SK-N-SH (cell line): ENCODE results near the gene LTBP1. TPM values are rescaled to one million over a fixed set of nuclear protein-coding genes. Genes with fewer than 3 reads are reported as not detected.

Experiments
- CTCF ChIA-PET: fragments of 300-600, 350-600 bp; formaldehyde crosslinking; extraction: SDS; loops from one replicate; lab custom pipeline; 2021; lab: Yijun Ruan, JAX
- POLR2A ChIA-PET: fragments of 350-600 bp; sonication (Branson Sonifier 250); formaldehyde crosslinking; extraction: SDS; loops from one replicate; lab custom pipeline; 2020; ENCODE audit warnings: antibody characterized with exemption, inconsistent platforms; lab: Yijun Ruan, JAX
- DNase-seq: peaks from one replicate; pipeline ENCODE4 v3.0.0; 2012
- H2AFZ ChIP-seq: fragments of 200-600 bp; sonication (generic); 2 replicates; pipeline ENCODE4 v1.8.1; 2016; ENCODE audit warnings: antibody characterized with exemption, mild to moderate bottlenecking, low read depth
- H3F3A ChIP-seq: fragments of 200-600 bp; sonication (generic); replicated peaks from 2 replicates; pipeline ENCODE3; 2016; ENCODE audit warnings: antibody characterized with exemption, mild to moderate bottlenecking; ENCODE audit not compliant: insufficient read depth
- H3K27ac ChIP-seq, 2 experiments: fragments of 200-500 bp in 1 of 2; fragments of 200-600 bp in 1 of 2; sonication (Bioruptor generic) in 1 of 2; sonication (generic), shearing (Covaris generic) in 1 of 2; 2 replicates each; pipeline versions ENCODE4 v1.5.1 to v1.6.1; 2014 to 2016; ENCODE audit warnings: low read depth in 2 of 2, inconsistent platforms in 1 of 2, low read length in 1 of 2, mild to moderate bottlenecking in 1 of 2, mixed read lengths in 1 of 2
- H3K27me3 ChIP-seq: fragments of 200-600 bp; sonication (generic), shearing (Covaris generic); 2 replicates; pipeline ENCODE4 v1.6.1; 2016; ENCODE audit warnings: mixed run types; ENCODE audit not compliant: insufficient read depth
- H3K36me3 ChIP-seq, 2 experiments: fragments of 200-500 bp in 1 of 2; fragments of 200-600 bp in 1 of 2; sonication (Bioruptor generic) in 1 of 2; sonication (generic) in 1 of 2; replicated peaks in 1 of 2; 2 replicates each; pipeline versions ENCODE3 to v1.5.1; 2014 to 2016; ENCODE audit warnings: low read length in 1 of 2, mild to moderate bottlenecking in 1 of 2; ENCODE audit not compliant: insufficient read depth in 2 of 2, control insufficient read depth in 1 of 2
- H3K4me1 ChIP-seq, 2 experiments: fragments of 200-500 bp in 1 of 2; fragments of 200-600 bp in 1 of 2; sonication (Bioruptor generic) in 1 of 2; sonication (generic), shearing (Covaris generic) in 1 of 2; 2 replicates each; pipeline versions ENCODE4 v1.5.1 to v1.6.1; 2014 to 2016; ENCODE audit warnings: low read depth in 1 of 2, low read length in 1 of 2, mixed run types in 1 of 2; ENCODE audit not compliant: insufficient read depth in 2 of 2, control insufficient read depth in 1 of 2
- H3K4me2 ChIP-seq: fragments of 200-600 bp; sonication (generic), shearing (Covaris generic); 2 replicates; pipeline ENCODE4 v1.6.1; 2017; ENCODE audit warnings: mixed run types
- H3K4me3 ChIP-seq, 2 experiments: fragments of 200-500 bp in 1 of 2; fragments of 200-600 bp in 1 of 2; sonication (Bioruptor generic) in 1 of 2; sonication (generic), shearing (Covaris generic) in 1 of 2; 2 replicates each; pipeline versions ENCODE4 v1.5.1 to v1.8.1; 2014 to 2016; ENCODE audit warnings: low read depth in 2 of 2, inconsistent platforms in 1 of 2, low read length in 1 of 2, mild to moderate bottlenecking in 1 of 2, mixed read lengths in 1 of 2, moderate library complexity in 1 of 2
- H3K79me2 ChIP-seq: fragments of 200-600 bp; sonication (generic); 2 replicates; pipeline ENCODE4 v1.8.1; 2017; ENCODE audit warnings: mild to moderate bottlenecking; ENCODE audit not compliant: insufficient read depth
- H3K9ac ChIP-seq: fragments of 200-600 bp; sonication (generic); 2 replicates; pipeline ENCODE4 v1.6.1; 2017; ENCODE audit warnings: mixed run types
- H3K9me2 ChIP-seq: fragments of 200-600 bp; sonication (generic); 2 replicates; pipeline ENCODE4 v1.6.1; 2017; ENCODE audit warnings: mixed run types
- H3K9me3 ChIP-seq: fragments of 200-600 bp; sonication (generic); 2 replicates; pipeline ENCODE4 v1.6.1; 2017; ENCODE audit warnings: mixed run types, mild to moderate bottlenecking, moderate library complexity
- H4K20me1 ChIP-seq: fragments of 200-600 bp; sonication (generic); 2 replicates; pipeline ENCODE4 v1.6.1; 2017; ENCODE audit warnings: mild to moderate bottlenecking, mixed run types; ENCODE audit not compliant: insufficient read depth
- CHD2 ChIP-seq: fragments of 150-350 bp; IDR thresholded peaks from 2 replicates; pipeline ENCODE4 v1.6.1; 2018; ENCODE audit warnings: low read length; ENCODE audit not compliant: partially characterized antibody
- ELF1 ChIP-seq: IDR thresholded peaks from 2 replicates; pipeline ENCODE4 v1.4.0; 2012
- EZH2phosphoT487 ChIP-seq: fragments of 200-600 bp; sonication (generic); IDR thresholded peaks from 2 replicates; pipeline ENCODE4 v1.6.1; 2017; ENCODE audit warnings: low read depth, mixed run types, mild to moderate bottlenecking, antibody characterized with exemption, moderate library complexity, borderline replicate concordance
- FOSL2 ChIP-seq: IDR thresholded peaks from 2 replicates; pipeline ENCODE4 v1.4.0; 2012; ENCODE audit warnings: low read depth, mild to moderate bottlenecking, moderate library complexity, borderline replicate concordance
- FOXJ3 ChIP-seq: sonication (generic); formaldehyde crosslinking; IDR thresholded peaks from 2 replicates; pipeline ENCODE4 v1.5.1; 2020; ENCODE audit warnings: mild to moderate bottlenecking, missing genetic modification reagents
- GABPA ChIP-seq: IDR thresholded peaks from 2 replicates; pipeline ENCODE4 v1.4.0; 2012; ENCODE audit warnings: low read depth, mild to moderate bottlenecking
- GATA2 ChIP-seq: sonication (generic); formaldehyde crosslinking; IDR thresholded peaks from 2 replicates; pipeline ENCODE4 v1.5.0; 2020; ENCODE audit warnings: mild to moderate bottlenecking, missing genetic modification reagents
- IRF3 ChIP-seq: fragments of 150-350 bp; IDR thresholded peaks from 2 replicates; pipeline ENCODE4 v1.6.1; 2016; ENCODE audit warnings: mild to moderate bottlenecking, low read depth, low read length
- JUND ChIP-seq: IDR thresholded peaks from 2 replicates; pipeline ENCODE4 v1.4.0; 2012
- MEF2A ChIP-seq: IDR thresholded peaks from 2 replicates; pipeline ENCODE4 v1.4.0; 2012; ENCODE audit warnings: low read depth, borderline replicate concordance
- MXI1 ChIP-seq: IDR thresholded peaks from 2 replicates; pipeline ENCODE4 v1.6.1; 2012; ENCODE audit warnings: mild to moderate bottlenecking, low read depth, low read length, improper control_type of control experiment
- NFIC ChIP-seq: IDR thresholded peaks from 2 replicates; pipeline ENCODE4 v1.4.0; 2012; ENCODE audit warnings: borderline replicate concordance
- POLR2AphosphoS5 ChIP-seq: IDR thresholded peaks from 2 replicates; pipeline ENCODE4 v1.6.1; 2012; ENCODE audit warnings: low read depth, low read length
- REST ChIP-seq: IDR thresholded peaks from 2 replicates; pipeline ENCODE4 v1.6.1; 2012; ENCODE audit warnings: mild to moderate bottlenecking, low read depth, low read length, moderate library complexity
- RFX5 ChIP-seq: IDR thresholded peaks from 2 replicates; pipeline ENCODE4 v1.6.1; 2012; ENCODE audit warnings: mild to moderate bottlenecking, improper control_type of control experiment, low read length
- RXRA ChIP-seq: IDR thresholded peaks from 2 replicates; pipeline ENCODE4 v1.4.0; 2012; ENCODE audit warnings: low read depth, mild to moderate bottlenecking, borderline replicate concordance
- TAF1 ChIP-seq: IDR thresholded peaks from 2 replicates; pipeline ENCODE4 v1.6.1; 2012; ENCODE audit warnings: low read depth, mild to moderate bottlenecking, low read length, moderate library complexity, borderline replicate concordance
- TEAD4 ChIP-seq: IDR thresholded peaks from 2 replicates; pipeline ENCODE4 v1.4.0; 2012; ENCODE audit warnings: mild to moderate bottlenecking, borderline replicate concordance; ENCODE audit not compliant: insufficient read depth
- USF1 ChIP-seq: IDR thresholded peaks from 2 replicates; pipeline ENCODE4 v1.4.0; 2012; ENCODE audit warnings: low read depth, borderline replicate concordance
- ZBTB33 ChIP-seq: IDR thresholded peaks from 2 replicates; pipeline ENCODE4 v1.4.0; 2012; ENCODE audit warnings: low read depth, borderline replicate concordance
- WGBS: methylation state at CpG from one replicate; pipeline ENCODE4 v1.1.6; 2017; ENCODE audit warnings: low lambda C conversion rate; 5-methylcytosine and 5-hydroxymethylcytosine counted together
- polyA plus RNA-seq, 3 experiments: library from polyadenylated mRNA; depleted of rRNA; stranded (reverse); fragments of >200 nt; gene quantifications; 2 replicates each; pipeline ENCODE4 v1.2.3, GENCODE V29; 2012

Gene LTBP1
- polyA plus RNA-seq, 1 of the 3 experiments (the other 2 are of a cell fraction): 467 TPM

- H3K79me2 ChIP-seq: no peaks in the 10 kb centered on the region
- no peaks in the 10 kb centered on the region for H3K36me3 ChIP-seq
- no peaks in the 10 kb centered on the region for H3K9me2 ChIP-seq
- no peaks in the 10 kb centered on the region for H3K9me3 ChIP-seq
- H3K4me3 ChIP-seq: peak overlapping the region in 1 of 2 experiments; percentile 12; a peak in 1 of 4 replicates
- H3K9ac ChIP-seq: no peak overlapping the region
- H3K4me1 ChIP-seq: no peaks in the 10 kb centered on the region
- ChIA-PET POLR2A (no interaction called here), CTCF (interaction anchor here (1.1 kb wide), 1 partner anchor 553 kb away, joined by 3 read pairs; no protein-coding TSS in a partner anchor)
- no peaks in the 10 kb centered on the region for H3F3A ChIP-seq
- H2AFZ ChIP-seq: no peak overlapping the region
- no peak overlapping the region; the same call in 1 of the 2 replicates for H3K4me2 ChIP-seq
- H4K20me1 ChIP-seq: no peaks in the 10 kb centered on the region
- DNase-seq: no peak
- no peak for TF ChIP-seq TAF1
- no peak for TF ChIP-seq FOSL2
- no peak for TF ChIP-seq EZH2phosphoT487
- no peak for TF ChIP-seq REST
- no peak for TF ChIP-seq ELF1
- no peak for TF ChIP-seq MXI1
- TF ChIP-seq RFX5: no peak
- no peak for TF ChIP-seq TEAD4
- TF ChIP-seq JUND: no peak
- no peak for TF ChIP-seq ZBTB33
- no peak for TF ChIP-seq IRF3
- no peak for TF ChIP-seq NFIC
- no peak for TF ChIP-seq RXRA
- no peak for TF ChIP-seq GABPA
- no peak for TF ChIP-seq USF1
- TF ChIP-seq GATA2 (CRISPR knock-in tag): no peak
- no peak for TF ChIP-seq CHD2
- TF ChIP-seq MEF2A: no peak
- no peak for TF ChIP-seq FOXJ3 (CRISPR knock-in tag)
- no peak for TF ChIP-seq POLR2AphosphoS5
- H3K27ac ChIP-seq: no peak overlapping the region
- 63% methylated on average over 1 of the region's 1 CpG for WGBS
- no peaks in the 10 kb centered on the region for H3K27me3 ChIP-seq
These were observed 24.3 kb upstream of the LTBP1 start for GRCh38 chr2:32922501-32922900.
